Left lung (tissue), 10 donors: ENCODE measurements around the gene MYLK. TPM values are rescaled to one million over a fixed set of nuclear protein-coding genes. Genes with fewer than 3 reads are reported as not detected.

Experiments used
- ATAC-seq: fragments of 200-7000 bp; cut with Tn5 transposase; one replicate; pipeline ENCODE4 v1.9.1; 2020; ENCODE audit warnings: moderate library complexity
- DNase-seq, 4 donors: peaks; one replicate each; pipeline ENCODE4 v3.0.0-alpha.2; 2013 to 2020
- H3K27ac ChIP-seq, 2 donors: fragments of 200-600 bp; sonication (generic) in 1 of 2; one replicate each; pipeline versions ENCODE4 v1.5.0 to v1.8.0; 2020 to 2021
- H3K27me3 ChIP-seq, 2 donors: fragments of 200-600 bp; sonication (generic) in 1 of 2; one replicate each; pipeline versions ENCODE4 v1.5.0 to v1.8.0; 2020 to 2021
- H3K36me3 ChIP-seq, 2 donors: fragments of 200-600 bp; sonication (generic) in 1 of 2; one replicate each; pipeline versions ENCODE4 v1.5.0 to v1.8.0; 2020 to 2021
- H3K4me1 ChIP-seq, 2 donors: fragments of 200-600 bp; one replicate each; pipeline ENCODE4 v1.8.0; 2021
- H3K4me3 ChIP-seq, 2 donors: fragments of 200-600 bp; sonication (generic) in 1 of 2; one replicate each; pipeline versions ENCODE4 v1.5.0 to v1.8.0; 2020 to 2021; ENCODE audit warnings: mild to moderate bottlenecking in 1 of 2
- H3K9me3 ChIP-seq, 2 donors: fragments of 200-600 bp; sonication (generic) in 1 of 2; one replicate each; pipeline versions ENCODE4 v1.5.0 to v1.8.0; 2020 to 2021
- CTCF ChIP-seq, 2 donors: fragments of 200-600 bp; sonication (generic) in 1 of 2; IDR thresholded peaks; one replicate each; pipeline versions ENCODE4 v1.5.0 to v1.8.0; 2021; ENCODE audit warnings: antibody characterized with exemption in 2 of 2
- intact Hi-C, 2 donors: fragments of 100-400 bp; cut with DNase I; formaldehyde crosslinking; loops; one replicate each; pipeline versions ENCODE4 v1.11.2 to v1.14.2; 2022
- polyA plus RNA-seq, 6 donors: library from polyadenylated mRNA; unstranded; fragments of 120-200 nt; gene quantifications; one replicate each; pipeline ENCODE4 v1.2.1, GENCODE V29; 2013; ENCODE audit not compliant: insufficient read length in 6 of 6
- total RNA-seq, 2 donors: library from RNA; stranded (reverse); fragmentation: NEBNext Ultra II Directional; extraction: Animal tissue kit (Norgen Biotek cat#: 25700); gene quantifications; one replicate each; pipeline ENCODE4 v1.2.1, GENCODE V29; 2021
- donor health status: DM: no; HTN: yes; CAD: no.
- donor health status: DM: no; HTN: no; CAD: no.

Gene MYLK
- total and polyA plus RNA-seq, 8 donors = 155 to 468 (median 410) TPM

- H3K27ac ChIP-seq = no peak overlapping the region
- intact Hi-C loops = no loop called here
- no peak for ATAC-seq
- no peaks in the 10 kb centered on the region for H3K27me3 ChIP-seq
- no peaks in the 10 kb centered on the region for H3K9me3 ChIP-seq
- no peak for DNase-seq
- H3K4me3 ChIP-seq = no peak overlapping the region
- H3K36me3 ChIP-seq = peaks cover 0 to 17% of the 10 kb centered on the region in 2 donors
- H3K4me1 ChIP-seq = peaks cover 3% of the 10 kb centered on the region in 2 donors
- no peak for TF ChIP-seq CTCF (IDR thresholded peaks at IDR 0.05)
Measured at GRCh38 chr3:123628996-123629746, 255.0 kb downstream of the MYLK start.

- DNase-seq = no peak
- peaks cover 0 to 17% of the 10 kb centered on the region in 2 donors for H3K36me3 ChIP-seq
- peaks cover 0 to 3% of the 10 kb centered on the region in 2 donors for H3K4me1 ChIP-seq
Measured at GRCh38 chr3:123627673-123628670, 256.2 kb downstream of the MYLK start.

GRCh38 chr3:123626881-123627280 lies 257.3 kb downstream of the MYLK start:
- DNase-seq = no peak

More at GRCh38 chr3:123627673-123628670, 256.2 kb downstream of the MYLK start:
- Histone ChIP-seq H3K27ac (no peak overlapping the region), H3K9me3 (no peaks in the 10 kb centered on the region), H3K4me3 (no peak overlapping the region), H3K27me3 (no peaks in the 10 kb centered on the region)
- no peak for TF ChIP-seq CTCF (IDR thresholded peaks at IDR 0.05)
- intact Hi-C loops = no loop called here
- peak; percentile 61 for ATAC-seq

GRCh38 chr3:123624302-123624701 lies 259.8 kb downstream of the MYLK start:
- no peak overlapping the region for H3K4me3 ChIP-seq
- no peak for ATAC-seq
- no peak for DNase-seq
- peaks cover 0 to 11% of the 10 kb centered on the region in 2 donors for H3K36me3 ChIP-seq
- no peak for TF ChIP-seq CTCF (IDR thresholded peaks at IDR 0.05)
- H3K9me3 ChIP-seq = no peaks in the 10 kb centered on the region
- intact Hi-C loops = no loop called here
- H3K27me3 ChIP-seq = no peaks in the 10 kb centered on the region
- H3K4me1 ChIP-seq = peaks cover 4% of the 10 kb centered on the region in 2 donors
- no peak overlapping the region for H3K27ac ChIP-seq

More at GRCh38 chr3:123626881-123627280, 257.3 kb downstream of the MYLK start:
- no peak for ATAC-seq
- intact Hi-C loops = no loop called here
- Histone ChIP-seq H3K36me3 (peaks cover 0 to 17% of the 10 kb centered on the region in 2 donors), H3K27ac (no peak overlapping the region), H3K4me3 (no peak overlapping the region), H3K4me1 (no peaks in the 10 kb centered on the region), H3K9me3 (no peaks in the 10 kb centered on the region), H3K27me3 (no peaks in the 10 kb centered on the region)
- TF ChIP-seq CTCF (IDR thresholded peaks at IDR 0.05) = no peak
